HepG2 (cell line): ENCODE results near the gene FCER1G.

Experiments
- CTCF ChIP-seq: sonication (generic); formaldehyde crosslinking; IDR thresholded peaks from 2 replicates; pipeline ENCODE4 v1.5.0; 2020; ENCODE audit warnings: mild to moderate bottlenecking, missing genetic modification reagents, moderate library complexity
- HCFC1 ChIP-seq: fragments of 150-350 bp; IDR thresholded peaks from 2 replicates; pipeline ENCODE4 v1.6.1; 2014; ENCODE audit warnings: low read depth, low read length
- REST ChIP-seq, 2 experiments: IDR thresholded peaks; 2 replicates each; pipeline ENCODE4 v1.6.1; 2011 to 2012; ENCODE audit warnings: low read length in 2 of 2, borderline replicate concordance in 1 of 2, low read depth in 1 of 2, mild to moderate bottlenecking in 1 of 2, moderate library complexity in 1 of 2

DNA sequence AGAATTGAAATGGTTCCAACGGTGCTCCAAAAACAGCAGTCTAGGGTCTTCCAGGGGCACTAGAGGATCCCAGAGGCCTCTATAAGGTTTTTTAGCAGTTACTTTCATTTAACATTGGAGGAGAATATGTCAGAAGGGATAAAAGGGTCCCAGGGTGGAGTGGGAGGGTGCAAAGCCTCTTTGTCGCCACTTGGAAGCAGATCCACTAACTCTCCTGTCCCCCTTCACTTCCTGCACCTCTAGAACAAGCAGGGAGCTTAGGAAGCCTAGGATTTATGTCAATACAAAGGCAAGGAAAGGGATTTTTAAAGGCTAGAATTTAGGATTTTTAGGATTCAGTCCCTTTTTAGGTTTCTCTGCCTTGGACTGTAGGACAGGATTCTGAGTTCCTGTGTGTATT is 51.7 kb downstream of the FCER1G start:
- no peak for TF ChIP-seq CTCF (CRISPR knock-in tag)
- no peak for TF ChIP-seq REST (IDR thresholded peaks at IDR 0.05; ENCODE audit: borderline replicate concordance in 1 of 2, low read depth in 1 of 2, low read length in 2 of 2)
- TF ChIP-seq HCFC1 = no peak
